GM23338 (cell line): Measurements from ENCODE around the gene AKAP13. TPM values are rescaled to one million over a fixed set of nuclear protein-coding genes. Genes with fewer than 3 reads are reported as not detected.

ENCODE experiments used
- ATAC-seq: fragments of 200-7000 bp; cut with Tn5 transposase; 3 replicates; pipeline ENCODE4 v1.9.1; 2020
- DNase-seq: peaks from one replicate; pipeline ENCODE4 v3.0.0-alpha.2; 2015; ENCODE audit warnings: low spot score
- H2AFZ ChIP-seq: fragments of 200-600 bp; sonication (generic); 2 replicates; pipeline ENCODE4 v1.8.0; 2016; ENCODE audit warnings: antibody characterized with exemption, mild to moderate bottlenecking, moderate library complexity
- H3F3A ChIP-seq: fragments of 200-600 bp; sonication (generic); replicated peaks from 2 replicates; pipeline ENCODE4 v1.8.0; 2017; ENCODE audit warnings: antibody characterized with exemption, mixed run types, low read depth
- H3K27ac ChIP-seq: fragments of 200-600 bp; sonication (generic); 2 replicates; pipeline ENCODE4 v1.6.1; 2016; ENCODE audit warnings: low read depth
- H3K27me3 ChIP-seq: fragments of 200-600 bp; sonication (generic); 2 replicates; pipeline ENCODE4 v1.8.0; 2016; ENCODE audit warnings: mild to moderate bottlenecking, mixed run types, moderate library complexity; ENCODE audit not compliant: insufficient read depth
- H3K36me3 ChIP-seq: fragments of 200-600 bp; sonication (generic); 2 replicates; pipeline ENCODE4 v1.8.0; 2016; ENCODE audit warnings: mild to moderate bottlenecking; ENCODE audit not compliant: insufficient read depth
- H3K4me1 ChIP-seq: fragments of 200-600 bp; sonication (generic); 2 replicates; pipeline ENCODE4 v1.8.0; 2016; ENCODE audit warnings: mild to moderate bottlenecking, moderate library complexity; ENCODE audit not compliant: insufficient read depth
- H3K4me2 ChIP-seq: fragments of 200-600 bp; sonication (generic); 2 replicates; pipeline ENCODE4 v1.7.1; 2017; ENCODE audit warnings: mixed run types
- H3K4me3 ChIP-seq: fragments of 200-600 bp; sonication (generic); 2 replicates; pipeline ENCODE4 v1.6.1; 2016; ENCODE audit warnings: mixed run types
- H3K79me2 ChIP-seq: fragments of 200-600 bp; sonication (generic); replicated peaks from 2 replicates; pipeline ENCODE4 v1.8.0; 2017; ENCODE audit warnings: mild to moderate bottlenecking; ENCODE audit not compliant: insufficient read depth
- H3K9me2 ChIP-seq: fragments of 200-600 bp; sonication (generic); 2 replicates; pipeline ENCODE4 v1.8.0; 2017; ENCODE audit not compliant: insufficient read depth
- H4K20me1 ChIP-seq: fragments of 200-600 bp; sonication (generic); replicated peaks from 2 replicates; pipeline ENCODE4 v1.8.0; 2017; ENCODE audit warnings: mild to moderate bottlenecking; ENCODE audit not compliant: insufficient read depth
- H3K27ac Mint-ChIP-seq: 2 replicates; pipeline ENCODE4 v1.8.0; 2020; ENCODE audit warnings: inconsistent platforms, mild to moderate bottlenecking, moderate library complexity, mixed read lengths
- H3K27me3 Mint-ChIP-seq: 3 replicates; pipeline ENCODE4 v1.8.0; 2022; ENCODE audit warnings: low read depth, mild to moderate bottlenecking, moderate library complexity, mixed read lengths, inconsistent platforms; ENCODE audit not compliant: insufficient read depth, poor library complexity
- H3K36me3 Mint-ChIP-seq: 3 replicates; pipeline ENCODE4 v1.8.0; 2021; ENCODE audit warnings: low read depth, mild to moderate bottlenecking, inconsistent platforms, moderate library complexity, mixed read lengths
- H3K4me1 Mint-ChIP-seq: 3 replicates; pipeline ENCODE4 v1.8.0; 2020; ENCODE audit warnings: mild to moderate bottlenecking, inconsistent platforms, mixed read lengths
- H3K4me3 Mint-ChIP-seq: 3 replicates; pipeline ENCODE4 v1.8.0; 2021; ENCODE audit warnings: moderate library complexity, mild to moderate bottlenecking, inconsistent platforms, mixed read lengths
- H3K9me3 Mint-ChIP-seq: 3 replicates; pipeline ENCODE4 v1.8.0; 2020; ENCODE audit warnings: moderate library complexity, mild to moderate bottlenecking, inconsistent platforms, mixed read lengths
- CREB1 ChIP-seq: fragments of 250-450 bp; sonication (Bioruptor Pico); IDR thresholded peaks from 2 replicates; pipeline ENCODE4 v1.5.0; 2020; ENCODE audit warnings: low read depth, mild to moderate bottlenecking, moderate library complexity
- CTCF ChIP-seq, 2 experiments: fragments of 200-600 bp in 1 of 2; sonication (generic) in 1 of 2; conservative IDR thresholded peaks; 2 replicates each; pipeline versions ENCODE4 v1.5.1 to v1.6.1; 2016 to 2017; ENCODE audit warnings: antibody characterized with exemption in 2 of 2, low read depth in 2 of 2, mild to moderate bottlenecking in 2 of 2, moderate library complexity in 1 of 2
- EZH2 ChIP-seq: fragments of 200-600 bp; sonication (generic); IDR thresholded peaks from one replicate; pipeline ENCODE4 v1.8.0; 2017; ENCODE audit warnings: antibody characterized with exemption, mild to moderate bottlenecking, low read depth; ENCODE audit not compliant: unreplicated experiment
- EZH2phosphoT487 ChIP-seq: fragments of 200-600 bp; sonication (generic); IDR thresholded peaks from one replicate; pipeline ENCODE4 v1.8.1; 2018; ENCODE audit warnings: antibody characterized with exemption; ENCODE audit not compliant: unreplicated experiment
- NANOG ChIP-seq: IDR thresholded peaks from 2 replicates; pipeline ENCODE4 v1.6.1; 2016; ENCODE audit warnings: antibody characterized with exemption, borderline replicate concordance
- STAT1 ChIP-seq: IDR thresholded peaks from one replicate; pipeline ENCODE4 v1.6.1; 2016; ENCODE audit warnings: antibody characterized with exemption; ENCODE audit not compliant: unreplicated experiment
- ZNF114 ChIP-seq: fragments of 250-450 bp; sonication (Bioruptor Pico); IDR thresholded peaks from 2 replicates; pipeline ENCODE4 v1.5.0; 2020; ENCODE audit warnings: mild to moderate bottlenecking, moderate library complexity
- ZNF331 ChIP-seq: fragments of 250-450 bp; sonication (Bioruptor Pico); IDR thresholded peaks from 2 replicates; pipeline ENCODE4 v1.5.0; 2020; ENCODE audit warnings: low read depth, mild to moderate bottlenecking, moderate library complexity
- polyA plus RNA-seq: library from polyadenylated mRNA; unstranded; fragments of >200 nt; fragmentation: Nextera tagmentation; extraction: Ambion mirVana; gene quantifications from 2 replicates; pipeline ENCODE4 v1.2.1, GENCODE V29; 2016
- total RNA-seq: library from RNA; depleted of rRNA; stranded (reverse); fragments of >200 nt; shearing (Covaris generic); gene quantifications from 2 replicates; pipeline ENCODE4 v1.2.3, GENCODE V29; 2014
- TF ChIP-seq, protein P1 (sequence below): IDR thresholded peaks from one replicate; pipeline ENCODE4 v1.6.1; 2018; ENCODE audit warnings: antibody characterized with exemption; ENCODE audit not compliant: unreplicated experiment
- TF ChIP-seq, protein P2 (sequence below): IDR thresholded peaks from 2 replicates; pipeline ENCODE4 v1.6.1; 2016; ENCODE audit warnings: antibody characterized with exemption

Gene AKAP13
- total and polyA plus RNA-seq, 2 experiments from 2014 or later: 46.2 to 60.7 TPM

- TF ChIP-seq NANOG (no peak), STAT1 (no peak), ZNF331 (no peak), EZH2phosphoT487 (no peak), CTCF (conservative IDR thresholded peaks at IDR 0.05; ENCODE audit: low read depth in 2 of 2) (no peak), ZNF114 (no peak)
- TF ChIP-seq, protein P1, sequence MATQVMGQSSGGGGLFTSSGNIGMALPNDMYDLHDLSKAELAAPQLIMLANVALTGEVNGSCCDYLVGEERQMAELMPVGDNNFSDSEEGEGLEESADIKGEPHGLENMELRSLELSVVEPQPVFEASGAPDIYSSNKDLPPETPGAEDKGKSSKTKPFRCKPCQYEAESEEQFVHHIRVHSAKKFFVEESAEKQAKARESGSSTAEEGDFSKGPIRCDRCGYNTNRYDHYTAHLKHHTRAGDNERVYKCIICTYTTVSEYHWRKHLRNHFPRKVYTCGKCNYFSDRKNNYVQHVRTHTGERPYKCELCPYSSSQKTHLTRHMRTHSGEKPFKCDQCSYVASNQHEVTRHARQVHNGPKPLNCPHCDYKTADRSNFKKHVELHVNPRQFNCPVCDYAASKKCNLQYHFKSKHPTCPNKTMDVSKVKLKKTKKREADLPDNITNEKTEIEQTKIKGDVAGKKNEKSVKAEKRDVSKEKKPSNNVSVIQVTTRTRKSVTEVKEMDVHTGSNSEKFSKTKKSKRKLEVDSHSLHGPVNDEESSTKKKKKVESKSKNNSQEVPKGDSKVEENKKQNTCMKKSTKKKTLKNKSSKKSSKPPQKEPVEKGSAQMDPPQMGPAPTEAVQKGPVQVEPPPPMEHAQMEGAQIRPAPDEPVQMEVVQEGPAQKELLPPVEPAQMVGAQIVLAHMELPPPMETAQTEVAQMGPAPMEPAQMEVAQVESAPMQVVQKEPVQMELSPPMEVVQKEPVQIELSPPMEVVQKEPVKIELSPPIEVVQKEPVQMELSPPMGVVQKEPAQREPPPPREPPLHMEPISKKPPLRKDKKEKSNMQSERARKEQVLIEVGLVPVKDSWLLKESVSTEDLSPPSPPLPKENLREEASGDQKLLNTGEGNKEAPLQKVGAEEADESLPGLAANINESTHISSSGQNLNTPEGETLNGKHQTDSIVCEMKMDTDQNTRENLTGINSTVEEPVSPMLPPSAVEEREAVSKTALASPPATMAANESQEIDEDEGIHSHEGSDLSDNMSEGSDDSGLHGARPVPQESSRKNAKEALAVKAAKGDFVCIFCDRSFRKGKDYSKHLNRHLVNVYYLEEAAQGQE: no peak
- TF ChIP-seq, protein P2, sequence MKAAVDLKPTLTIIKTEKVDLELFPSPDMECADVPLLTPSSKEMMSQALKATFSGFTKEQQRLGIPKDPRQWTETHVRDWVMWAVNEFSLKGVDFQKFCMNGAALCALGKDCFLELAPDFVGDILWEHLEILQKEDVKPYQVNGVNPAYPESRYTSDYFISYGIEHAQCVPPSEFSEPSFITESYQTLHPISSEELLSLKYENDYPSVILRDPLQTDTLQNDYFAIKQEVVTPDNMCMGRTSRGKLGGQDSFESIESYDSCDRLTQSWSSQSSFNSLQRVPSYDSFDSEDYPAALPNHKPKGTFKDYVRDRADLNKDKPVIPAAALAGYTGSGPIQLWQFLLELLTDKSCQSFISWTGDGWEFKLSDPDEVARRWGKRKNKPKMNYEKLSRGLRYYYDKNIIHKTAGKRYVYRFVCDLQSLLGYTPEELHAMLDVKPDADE: no peak
Observed at GRCh38 chr15:85708402-85708941, 328.1 kb downstream of the AKAP13 start (continued).

DNA sequence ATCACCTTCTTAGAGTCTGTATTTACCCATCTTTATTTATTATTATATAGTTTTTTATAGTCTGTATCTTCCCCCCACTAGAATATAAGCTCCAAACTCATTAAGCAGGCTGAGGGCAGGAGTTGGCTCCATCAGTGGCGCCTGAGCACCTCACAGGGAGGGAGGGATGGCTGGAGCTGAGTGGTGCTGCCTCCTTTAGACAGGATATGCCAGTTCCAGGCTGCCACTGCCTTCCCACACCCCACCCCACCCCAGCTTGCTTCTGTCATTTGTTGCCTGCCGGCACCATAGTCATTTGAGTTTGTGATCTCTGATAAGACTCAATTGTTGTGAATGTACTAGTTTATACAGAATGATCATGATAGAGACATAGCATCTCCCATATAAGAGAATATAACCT, 328.8 kb downstream of the AKAP13 start:
- Mint-ChIP-seq H3K36me3 (peaks cover 15% of the 10 kb centered on the region; the same call in 1 of the 3 replicates), H3K4me3 (no peak overlapping the region), H3K27ac (no peak overlapping the region), H3K4me1 (peaks cover 11% of the 10 kb centered on the region), H3K9me3 (no peaks in the 10 kb centered on the region), H3K27me3 (no peaks in the 10 kb centered on the region)
- no peaks in the 10 kb centered on the region; the same call in 1 of the 2 replicates for H3K36me3 ChIP-seq
- H3K27me3 ChIP-seq: no peaks in the 10 kb centered on the region
- no peaks in the 10 kb centered on the region for H3K79me2 ChIP-seq
- H3K27ac ChIP-seq: no peak overlapping the region
- H3K4me2 ChIP-seq: no peak overlapping the region
- DNase-seq (no peak), ATAC-seq (no peak)
- no peak overlapping the region for H2AFZ ChIP-seq
- H3K4me1 ChIP-seq: no peaks in the 10 kb centered on the region; the same call in 1 of the 2 replicates
- H3K9me2 ChIP-seq: no peaks in the 10 kb centered on the region
- no peaks in the 10 kb centered on the region for H3F3A ChIP-seq
- 0 out of 2 replicates have a peak, but pooled peaks cover 4% of the 10 kb centered on the region for H4K20me1 ChIP-seq
- no peak overlapping the region for H3K4me3 ChIP-seq
- TF ChIP-seq ZNF331 (no peak), STAT1 (no peak), CREB1 (no peak), ZNF114 (no peak), CTCF (conservative IDR thresholded peaks at IDR 0.05; ENCODE audit: low read depth in 2 of 2) (no peak), NANOG (no peak), EZH2 (no peak), EZH2phosphoT487 (no peak)
- TF ChIP-seq, protein P2: no peak
- TF ChIP-seq, protein P1: no peak
